ENCODE data around the gene UBXN10. TPM values are rescaled to one million over a fixed set of nuclear protein-coding genes. Genes with fewer than 3 reads are reported as not detected.

Gene UBXN10
- total and polyA plus RNA-seq, 2 donors (not counting 3 experiments of a cell fraction or from before 2014, with no cell fraction given): not detected

- Histone ChIP-seq H3K36me3 (ENCODE audit: control insufficient read depth in 2 of 2, extremely low read depth in 1 of 2, insufficient read depth in 2 of 2, low read length in 2 of 2) (no peaks in the 10 kb centered on the region), H3K4me1 (ENCODE audit: control insufficient read depth, extremely low read depth, insufficient read depth, low read length) (peaks cover 4% of the 10 kb centered on the region), H3K9me1 (replicated peaks; ENCODE audit: control insufficient read depth, extremely low read depth, insufficient read depth, low read length) (no peaks in the 10 kb centered on the region), H2AFZ (ENCODE audit: low read depth, low read length) (no peak overlapping the region), H3K9me3 (replicated peaks; ENCODE audit: control insufficient read depth, insufficient read depth, low read length) (no peaks in the 10 kb centered on the region), H3K27ac (ENCODE audit: insufficient read depth, low read depth, low read length) (no peak overlapping the region), H3K4me2 (ENCODE audit: insufficient read depth, low read length) (no peak overlapping the region), H3K79me2 (ENCODE audit: control insufficient read depth, insufficient read depth, low read length) (no peaks in the 10 kb centered on the region), H3K27me3 (ENCODE audit: control insufficient read depth in 2 of 2, insufficient read depth in 2 of 2, low read length in 2 of 2) (no peaks in the 10 kb centered on the region), H3K9ac (replicated peaks; ENCODE audit: extremely low read depth, insufficient read depth, low read length) (no peak overlapping the region), H4K20me1 (replicated peaks; ENCODE audit: control insufficient read depth, extremely low read depth, insufficient read depth, low read length) (no peaks in the 10 kb centered on the region), H3K4me3 (replicated peaks in 1 of 3; ENCODE audit: insufficient read depth in 1 of 3, low read depth in 1 of 3, low read length in 3 of 3) (no peak overlapping the region)
- ChIA-PET POLR2A (no interaction called here), CTCF (interaction anchor here (1.2 to 4.8 kb wide), 2 partner anchors 233 to 268 kb away, joined by 4 to 61 read pairs; partner anchors contain the start of gene OTUD3)
- FAIRE-seq (no peak), DNase-seq (ENCODE audit: low read depth, low spot score) (no peak)
- TF ChIP-seq MYC (IDR thresholded peaks at IDR 0.05; ENCODE audit: low read depth, low read length) (no peak), EZH2 (IDR thresholded peaks at IDR 0.05; ENCODE audit: borderline replicate concordance, low read depth, low read length, severe bottlenecking) (no peak), GATA2 (IDR thresholded peaks at IDR 0.05; ENCODE audit: insufficient read depth, insufficient read length, low read depth, low read length) (no peak), CTCF (IDR thresholded peaks at IDR 0.05; ENCODE audit: extremely low read depth in 1 of 2, insufficient read depth in 1 of 2, low read depth in 1 of 2, low read length in 2 of 2) (no peak), POLR2A (IDR thresholded peaks at IDR 0.05; ENCODE audit: low read depth, low read length) (no peak), MAX (IDR thresholded peaks at IDR 0.05; ENCODE audit: insufficient read depth, insufficient read length) (no peak), JUN (IDR thresholded peaks at IDR 0.05; ENCODE audit: borderline replicate concordance, insufficient read depth, insufficient read length, low read depth) (no peak)
- dilution Hi-C loops (cut with MboI; ENCODE audit: extremely low pct_ligation_motif_present, low sequenced_read_pairs) (no loop called here), intact Hi-C loops (cut with micrococcal nuclease) (no loop called here)
- no TSS peak for BruUV-seq (replicated peaks)
Measured at GRCh38 chr1:20149601-20150325, 36.1 kb upstream of the UBXN10 start.

Measured in endothelial cell of umbilical vein (primary cell).